ENCODE results near the gene DBI. TPM values are rescaled to one million over a fixed set of nuclear protein-coding genes. Genes with fewer than 3 reads are reported as not detected.
A peak's percentile ranks its signal among the peaks of the same experiment; 100 is the strongest.

Gene DBI
- total and polyA plus RNA-seq, 2 of the 13 experiments (the other 11 are each of a cell fraction or from before 2014, with no cell fraction given): 330 to 659 TPM

GRCh38 chr2:119366161-119366648 lies 572 bp upstream of the DBI start (continued):
- TF ChIP-seq ZNF280D (CRISPR knock-in tag; IDR thresholded peaks at IDR 0.05): peak; percentile 24; the same call in 1 of the 2 replicates
- no peak for TF ChIP-seq RNF219 (CRISPR knock-in tag; IDR thresholded peaks at IDR 0.05)
- TF ChIP-seq GATAD2A (CRISPR knock-in tag; IDR thresholded peaks at IDR 0.05): peak; percentile 59; the same call in 1 of the 2 replicates
- TF ChIP-seq ZNF234 (CRISPR knock-in tag; conservative IDR thresholded peaks at IDR 0.05): no peak
- no peak for TF ChIP-seq ZNF556 (CRISPR knock-in tag; IDR thresholded peaks at IDR 0.05; ENCODE audit: borderline replicate concordance)
- no peak; the same call in 1 of the 2 replicates for TF ChIP-seq ZXDC (CRISPR knock-in tag; IDR thresholded peaks at IDR 0.05)
- TF ChIP-seq CEBPG (CRISPR knock-in tag; IDR thresholded peaks at IDR 0.05): peak; percentile 51
- TF ChIP-seq KLF9 (CRISPR knock-in tag; IDR thresholded peaks at IDR 0.05; ENCODE audit: low read depth): no peak
- no peak for TF ChIP-seq ZBTB34 (CRISPR knock-in tag; IDR thresholded peaks at IDR 0.05)
- no peak for TF ChIP-seq SAP130 (CRISPR knock-in tag; IDR thresholded peaks at IDR 0.05; ENCODE audit: low read depth)
- peak; percentile 19; the same call in 1 of the 2 replicates for TF ChIP-seq ZBTB10 (CRISPR knock-in tag; IDR thresholded peaks at IDR 0.05; ENCODE audit: borderline replicate concordance)
- TF ChIP-seq HBP1 (CRISPR knock-in tag; IDR thresholded peaks at IDR 0.05; ENCODE audit: low read depth): peak; percentile 18; the same call in 1 of the 2 replicates
- no peak for TF ChIP-seq SPEN (CRISPR knock-in tag; IDR thresholded peaks at IDR 0.05; ENCODE audit: low read depth)
- TF ChIP-seq TFDP2 (CRISPR knock-in tag; IDR thresholded peaks at IDR 0.05): no peak

All from HepG2 (cell line).